ENCODE data around the gene C11orf71.

The C11orf71 gene

DNA sequence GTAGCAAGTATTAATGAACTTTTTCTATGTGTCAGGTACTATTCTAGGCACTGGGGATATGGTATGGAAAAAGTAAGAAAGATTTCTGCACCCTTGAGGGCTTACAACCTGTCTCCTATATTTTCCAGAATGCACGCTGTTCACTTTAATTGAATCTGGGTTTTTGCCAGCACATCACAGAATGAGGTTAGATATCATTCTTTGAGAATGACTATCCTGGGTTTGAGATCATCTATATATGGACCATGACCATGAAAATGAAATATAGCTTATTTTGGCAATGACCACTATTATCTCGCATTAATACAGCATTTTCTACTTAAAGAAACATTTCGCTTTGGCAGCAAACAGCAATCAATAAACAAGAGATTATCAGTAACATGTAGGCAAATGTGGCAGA, 46.9 kb downstream of the C11orf71 start:
- no peak for DNase-seq

DNA sequence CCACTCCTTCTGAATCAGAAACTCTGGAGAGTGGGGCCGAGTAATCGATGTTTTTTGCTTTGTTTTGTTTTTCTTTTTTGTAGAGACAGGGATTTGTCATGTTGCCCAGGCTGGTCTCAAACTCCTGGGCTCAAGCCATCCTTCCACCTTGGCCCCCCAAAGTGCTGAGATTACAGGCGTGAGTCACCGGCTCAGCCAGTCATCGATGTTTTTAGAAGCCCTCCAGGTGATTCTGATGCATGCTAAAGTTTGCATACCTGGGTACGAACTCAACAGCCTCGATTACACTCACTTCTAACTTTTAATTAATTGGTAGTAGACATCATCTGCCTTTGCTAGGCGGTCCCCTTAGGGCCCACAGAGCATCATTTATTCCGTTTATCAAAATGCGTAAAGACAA, 50.3 kb downstream of the C11orf71 start:
- DNase-seq: no peak

All from GDM1 (cell line).